Peyer's patch (tissue), 4 donors: ENCODE measurements around the gene TMX2. TPM values are rescaled to one million over a fixed set of nuclear protein-coding genes. Genes with fewer than 3 reads are reported as not detected.

Source experiments
- DNase-seq, 3 donors: peaks; one replicate each; pipeline ENCODE4 v3.0.0-alpha.2; 2017 to 2019
- H3K27ac ChIP-seq, 4 donors: fragments of 200-600 bp; sonication (generic); one replicate each; pipeline ENCODE4 v1.5.1; 2016 to 2019
- H3K27me3 ChIP-seq, 2 donors: fragments of 200-600 bp; sonication (generic); one replicate each; pipeline ENCODE4 v1.5.1; 2019
- H3K36me3 ChIP-seq, 3 donors: fragments of 200-600 bp; sonication (generic); one replicate each; pipeline ENCODE4 v1.5.1; 2016 to 2019
- H3K4me1 ChIP-seq, 4 donors: fragments of 200-600 bp; sonication (generic); one replicate each; pipeline ENCODE4 v1.5.1; 2016 to 2019
- H3K4me3 ChIP-seq, 4 donors: fragments of 200-600 bp; sonication (generic); 1 replicate in 3 of 4; 2 replicates in 1 of 4; pipeline ENCODE4 v1.5.1; 2016 to 2019; ENCODE audit warnings: mild to moderate bottlenecking in 1 of 4
- H3K9me3 ChIP-seq, 4 donors: fragments of 200-600 bp; sonication (generic); one replicate each; pipeline ENCODE4 v1.5.1; 2016 to 2019; ENCODE audit warnings: mild to moderate bottlenecking in 1 of 4
- POLR2A ChIP-seq, 2 donors: fragments of 450-650 bp; IDR thresholded peaks; one replicate each; pipeline ENCODE4 v1.5.1; 2017; ENCODE audit warnings: antibody characterized with exemption in 2 of 2, mild to moderate bottlenecking in 2 of 2, moderate library complexity in 2 of 2
- total RNA-seq, 4 donors: library from RNA; depleted of rRNA; stranded (reverse); fragments of >200 nt; gene quantifications; one replicate each; pipeline ENCODE4 v1.1.0, GENCODE V29; 2016
- TF ChIP-seq, protein P1 (sequence below), 6 experiments: fragments of 450-650 bp in 4 of 6; fragments of 200-600 bp in 2 of 6; sonication (generic) in 1 of 6; IDR thresholded peaks; one replicate each; pipeline ENCODE4 v1.5.1; 2017 to 2019; ENCODE audit warnings: antibody characterized with exemption in 6 of 6, mild to moderate bottlenecking in 3 of 6, moderate library complexity in 1 of 6

The TMX2 gene, protein sequence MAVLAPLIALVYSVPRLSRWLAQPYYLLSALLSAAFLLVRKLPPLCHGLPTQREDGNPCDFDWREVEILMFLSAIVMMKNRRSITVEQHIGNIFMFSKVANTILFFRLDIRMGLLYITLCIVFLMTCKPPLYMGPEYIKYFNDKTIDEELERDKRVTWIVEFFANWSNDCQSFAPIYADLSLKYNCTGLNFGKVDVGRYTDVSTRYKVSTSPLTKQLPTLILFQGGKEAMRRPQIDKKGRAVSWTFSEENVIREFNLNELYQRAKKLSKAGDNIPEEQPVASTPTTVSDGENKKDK
- 10 to 100 TPM; 18.2 to 86.0 (median 74.9) TPM for total RNA-seq

DNA sequence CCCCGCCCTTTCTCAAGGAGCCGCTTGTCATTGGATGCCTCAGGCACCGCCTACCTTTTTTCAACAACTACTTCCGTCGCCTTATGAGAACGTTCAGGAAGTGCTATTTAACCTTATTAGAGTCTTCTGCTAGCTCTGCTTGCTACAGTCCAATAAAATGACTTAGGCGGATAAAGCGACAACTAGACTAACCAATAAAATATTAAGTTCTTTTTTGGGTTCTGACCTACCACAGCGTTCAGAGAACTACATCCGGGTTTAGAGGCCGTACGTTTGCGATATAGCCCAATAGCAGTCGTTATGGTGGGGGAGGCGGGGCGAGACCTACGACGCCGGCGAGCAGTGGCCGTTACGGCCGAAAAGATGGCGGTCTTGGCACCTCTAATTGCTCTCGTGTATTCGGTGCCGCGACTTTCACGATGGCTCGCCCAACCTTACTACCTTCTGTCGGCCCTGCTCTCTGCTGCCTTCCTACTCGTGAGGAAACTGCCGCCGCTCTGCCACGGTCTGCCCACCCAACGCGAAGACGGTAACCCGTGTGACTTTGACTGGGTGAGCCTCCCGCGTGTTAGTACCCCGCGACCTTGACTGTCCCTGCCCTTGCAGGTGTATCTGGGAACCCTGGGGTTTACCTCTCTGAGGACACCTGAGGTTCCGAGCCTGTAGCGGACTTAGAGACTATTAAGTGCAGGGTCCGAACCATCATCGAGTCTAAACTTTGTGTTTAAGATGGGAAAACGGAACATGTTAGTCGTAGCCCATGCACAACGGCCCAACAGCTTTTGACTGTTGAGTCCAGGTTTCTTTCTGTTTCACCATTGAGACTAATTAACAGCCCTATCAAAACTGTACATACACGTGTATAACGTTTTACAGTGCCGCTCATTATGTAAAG, at the start of gene TMX2:
Gene TMX2, plus strand, starts transcription at position 338 of the 895 bp plus-strand sequence. Its CDS starts 26 bp downstream, at position 364.
- Histone ChIP-seq H3K4me1 (peaks cover 3 to 32% (median 15%) of the 10 kb centered on the region in 4 donors), H3K9me3 (no peaks in the 10 kb centered on the region), H3K4me3 (peak within 1 kb of the TSS; percentile 84 to 94 (median 90)), H3K27me3 (no peaks in the 10 kb centered on the region), H3K27ac (peak within 1 kb of the TSS; percentile 80 to 95 (median 90)), H3K36me3 (no peaks in the 10 kb centered on the region)
- TF ChIP-seq, protein P1, sequence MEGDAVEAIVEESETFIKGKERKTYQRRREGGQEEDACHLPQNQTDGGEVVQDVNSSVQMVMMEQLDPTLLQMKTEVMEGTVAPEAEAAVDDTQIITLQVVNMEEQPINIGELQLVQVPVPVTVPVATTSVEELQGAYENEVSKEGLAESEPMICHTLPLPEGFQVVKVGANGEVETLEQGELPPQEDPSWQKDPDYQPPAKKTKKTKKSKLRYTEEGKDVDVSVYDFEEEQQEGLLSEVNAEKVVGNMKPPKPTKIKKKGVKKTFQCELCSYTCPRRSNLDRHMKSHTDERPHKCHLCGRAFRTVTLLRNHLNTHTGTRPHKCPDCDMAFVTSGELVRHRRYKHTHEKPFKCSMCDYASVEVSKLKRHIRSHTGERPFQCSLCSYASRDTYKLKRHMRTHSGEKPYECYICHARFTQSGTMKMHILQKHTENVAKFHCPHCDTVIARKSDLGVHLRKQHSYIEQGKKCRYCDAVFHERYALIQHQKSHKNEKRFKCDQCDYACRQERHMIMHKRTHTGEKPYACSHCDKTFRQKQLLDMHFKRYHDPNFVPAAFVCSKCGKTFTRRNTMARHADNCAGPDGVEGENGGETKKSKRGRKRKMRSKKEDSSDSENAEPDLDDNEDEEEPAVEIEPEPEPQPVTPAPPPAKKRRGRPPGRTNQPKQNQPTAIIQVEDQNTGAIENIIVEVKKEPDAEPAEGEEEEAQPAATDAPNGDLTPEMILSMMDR (IDR thresholded peaks at IDR 0.05), result no peak
- TF ChIP-seq POLR2A (IDR thresholded peaks at IDR 0.05), result peak; percentile 37 to 53
- peak; percentile 91 to 97 (median 93) for DNase-seq

DNA sequence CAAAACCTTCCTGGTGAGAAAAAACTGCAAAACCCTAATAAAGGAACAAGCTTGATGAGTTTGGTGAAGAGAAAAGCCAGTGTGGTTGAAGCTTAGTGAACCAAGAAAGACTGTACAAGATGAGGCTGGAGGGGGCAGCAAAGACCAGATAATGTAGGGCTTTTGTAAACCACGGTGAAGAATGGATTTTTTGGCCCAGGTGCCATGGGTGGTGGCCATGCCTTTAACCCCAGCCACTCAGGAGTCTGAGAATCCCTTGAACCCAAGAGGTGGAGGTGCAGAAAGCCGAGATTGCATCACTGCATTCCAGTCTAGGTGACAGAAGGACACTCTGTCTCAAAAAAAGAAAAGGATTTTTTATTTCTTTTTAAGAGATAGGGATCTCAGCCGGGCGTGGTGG, 49.5 kb upstream of the TMX2 start:
- no peak for DNase-seq
- TF ChIP-seq, protein P1 (IDR thresholded peaks at IDR 0.05), result peak in 1 of 6 experiments; percentile 9
- no peak for TF ChIP-seq POLR2A (IDR thresholded peaks at IDR 0.05)
- Histone ChIP-seq H3K4me3 (no peak overlapping the region), H3K36me3 (peaks cover 0 to 31% (median 0%) of the 10 kb centered on the region in 3 donors), H3K27ac (no peak overlapping the region), H3K9me3 (no peaks in the 10 kb centered on the region), H3K4me1 (peaks cover 0 to 16% (median 2%) of the 10 kb centered on the region in 4 donors), H3K27me3 (no peaks in the 10 kb centered on the region)

DNA sequence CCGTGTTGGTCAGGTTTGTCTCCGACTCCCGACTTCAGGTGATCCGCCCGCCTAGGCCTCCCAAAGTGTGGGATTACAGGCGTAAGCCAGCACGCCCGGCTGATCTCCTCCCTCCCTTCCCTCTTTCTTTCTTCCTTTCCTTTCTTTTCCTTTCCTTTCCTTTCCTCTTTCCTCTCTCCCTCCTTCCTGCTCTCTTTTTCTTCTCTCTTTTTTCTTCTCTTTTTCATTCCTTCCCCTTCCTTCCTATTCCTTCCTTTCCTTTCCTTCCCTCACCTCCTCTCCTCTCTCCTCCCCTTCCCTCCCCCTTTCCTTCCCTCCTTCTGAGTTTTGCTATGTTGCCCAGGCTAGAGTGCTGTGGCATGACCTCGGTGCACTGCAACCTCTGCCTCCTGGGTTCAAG, 48.4 kb upstream of the TMX2 start:
- no peak overlapping the region for H3K27ac ChIP-seq
- H3K4me1 ChIP-seq, result peaks cover 0 to 10% (median 3%) of the 10 kb centered on the region in 4 donors
- H3K4me3 ChIP-seq, result no peak overlapping the region
- H3K27me3 ChIP-seq, result no peaks in the 10 kb centered on the region
- DNase-seq, result no peak
- TF ChIP-seq POLR2A (IDR thresholded peaks at IDR 0.05), result no peak
- TF ChIP-seq, protein P1 (IDR thresholded peaks at IDR 0.05), result no peak
- H3K9me3 ChIP-seq, result no peaks in the 10 kb centered on the region
- peaks cover 0 to 31% (median 0%) of the 10 kb centered on the region in 3 donors for H3K36me3 ChIP-seq

DNA sequence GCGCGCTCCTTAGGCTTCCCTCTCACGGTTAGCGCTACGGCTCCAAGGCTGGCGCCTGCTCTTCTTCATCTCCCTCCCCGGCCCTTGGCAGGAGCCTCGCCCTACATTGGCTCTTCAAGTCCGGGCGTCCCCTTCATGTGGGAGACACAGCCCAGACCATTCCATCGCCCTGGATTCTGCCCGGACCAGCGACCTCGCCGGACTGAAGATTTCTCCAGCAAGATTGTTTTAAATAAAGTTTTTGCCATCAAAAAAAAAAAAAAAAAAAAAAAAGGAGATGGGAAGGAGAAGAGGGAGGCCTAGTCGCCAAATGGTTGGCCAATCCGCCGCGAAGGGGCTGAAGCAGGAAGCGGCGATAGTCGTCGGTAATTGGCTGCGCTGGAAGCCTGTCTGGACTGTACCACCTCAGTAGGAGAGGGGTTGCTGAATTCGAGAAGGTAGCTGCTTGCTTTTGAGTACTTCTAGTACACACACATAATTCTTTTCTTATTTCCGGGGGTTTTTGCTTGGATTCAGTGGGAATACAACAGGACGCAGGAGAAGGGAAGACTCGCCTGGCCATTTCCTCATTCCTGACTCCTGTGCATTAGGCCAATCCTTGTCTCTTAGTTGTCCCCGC, 45.2 kb upstream of the TMX2 start:
- no peaks in the 10 kb centered on the region for H3K9me3 ChIP-seq
- peaks cover 0 to 26% (median 10%) of the 10 kb centered on the region in 4 donors for H3K4me1 ChIP-seq
- H3K27ac ChIP-seq, result peak overlapping the region; percentile 96 to 99 (median 98)
- peak in 1 of 2 donors; percentile 23 for TF ChIP-seq POLR2A (IDR thresholded peaks at IDR 0.05)
- TF ChIP-seq, protein P1 (IDR thresholded peaks at IDR 0.05), result no peak
- H3K4me3 ChIP-seq, result peak overlapping the region; percentile 79 to 97 (median 88)
- DNase-seq, result peak; percentile 92 to 99 (median 98)
- H3K36me3 ChIP-seq, result peaks cover 0 to 9% (median 0%) of the 10 kb centered on the region in 3 donors
- no peaks in the 10 kb centered on the region for H3K27me3 ChIP-seq

DNA sequence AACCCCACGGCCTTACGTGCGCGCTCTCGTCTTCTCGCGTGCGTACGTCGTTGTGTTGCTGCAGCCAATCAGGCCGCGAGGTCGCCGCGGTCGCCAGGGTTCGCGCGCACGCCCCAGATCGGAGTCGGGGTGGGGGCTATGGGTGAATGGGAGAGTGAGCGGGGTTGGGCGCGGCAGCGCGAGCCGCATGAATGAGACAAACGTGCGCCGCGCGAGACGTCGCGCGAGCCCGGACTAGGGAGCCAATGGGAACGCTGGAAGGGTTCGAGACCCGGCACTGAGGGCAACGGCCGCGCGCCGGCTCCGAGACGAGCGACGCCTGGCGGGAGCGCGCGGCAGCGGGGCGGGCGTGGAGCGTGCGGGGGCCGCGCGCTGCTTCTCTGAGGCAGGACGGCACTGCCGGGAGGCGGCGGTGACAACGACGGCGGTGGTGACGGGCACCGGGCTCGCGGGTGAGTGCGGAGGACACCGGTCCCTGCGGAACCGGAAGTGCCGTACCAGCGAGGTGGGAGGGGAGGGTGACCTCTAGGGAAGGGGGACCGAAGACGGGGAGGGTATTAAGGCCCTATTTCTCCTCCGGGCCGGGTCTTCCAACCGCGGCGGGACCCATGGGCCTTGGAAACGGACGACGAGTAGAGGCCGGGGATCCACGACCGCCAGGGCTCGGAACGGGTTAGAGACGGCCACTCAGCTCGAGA, 44.5 kb upstream of the TMX2 start, which contains the start of gene ZDHHC5:
Gene ZDHHC5, plus strand, starts transcription at position 379 of the 698 bp plus-strand sequence. CDS start 4,977 bp downstream, outside the sequence.
- Histone ChIP-seq H3K27me3 (no peaks in the 10 kb centered on the region), H3K27ac (peak within 1 kb of the TSS; percentile 96 to 99 (median 98)), H3K9me3 (no peaks in the 10 kb centered on the region), H3K4me1 (peaks cover 0 to 26% (median 10%) of the 10 kb centered on the region in 4 donors), H3K36me3 (peaks cover 0 to 13% (median 0%) of the 10 kb centered on the region in 3 donors), H3K4me3 (peak within 1 kb of the TSS; percentile 79 to 97 (median 88))
- peak; percentile 99 to 100 (median 100) for DNase-seq
- peak; percentile 82 to 94 for TF ChIP-seq POLR2A (IDR thresholded peaks at IDR 0.05)
- TF ChIP-seq, protein P1 (IDR thresholded peaks at IDR 0.05), result peak in 5 of 6 experiments; percentile 63 to 80 (median 76)
